Smooth muscle cell (in vitro differentiated cells): Measurements from ENCODE around the gene P3H2. TPM values are rescaled to one million over a fixed set of nuclear protein-coding genes. Genes with fewer than 3 reads are reported as not detected.
A peak's percentile ranks its signal among the peaks of the same experiment; 100 is the strongest.

Experiments
- DNase-seq: peaks from one replicate; lab custom pipeline; 2025; ENCODE audit not compliant: unreplicated experiment; lab: John Stamatoyannopoulos, UW
- H2AFZ ChIP-seq: fragments of 200-600 bp; sonication (generic); 2 replicates; pipeline ENCODE4 v1.6.0; 2016; ENCODE audit warnings: antibody characterized with exemption, low read depth, mild to moderate bottlenecking
- H3F3A ChIP-seq: fragments of 200-600 bp; sonication (generic); 2 replicates; pipeline ENCODE4 v1.6.0; 2017; ENCODE audit warnings: antibody characterized with exemption, low read depth
- H3K27ac ChIP-seq: fragments of 200-600 bp; sonication (generic); 2 replicates; pipeline ENCODE4 v1.5.1; 2016; ENCODE audit warnings: low read depth, mild to moderate bottlenecking
- H3K27me3 ChIP-seq: fragments of 200-600 bp; sonication (generic); 2 replicates; pipeline ENCODE4 v1.6.1; 2016; ENCODE audit warnings: low read depth, mild to moderate bottlenecking
- H3K36me3 ChIP-seq: fragments of 200-600 bp; sonication (generic); 2 replicates; pipeline ENCODE4 v1.5.1; 2016; ENCODE audit warnings: low read depth
- H3K4me1 ChIP-seq: fragments of 200-600 bp; sonication (generic); 2 replicates; pipeline ENCODE4 v1.5.1; 2016; ENCODE audit warnings: low read depth
- H3K4me2 ChIP-seq: fragments of 200-600 bp; sonication (generic); 2 replicates; pipeline ENCODE4 v1.6.0; 2016; ENCODE audit warnings: mild to moderate bottlenecking
- H3K4me3 ChIP-seq: fragments of 200-600 bp; sonication (generic); 2 replicates; pipeline ENCODE4 v1.5.1; 2016; ENCODE audit warnings: mild to moderate bottlenecking
- H3K79me2 ChIP-seq: fragments of 200-600 bp; sonication (generic); 2 replicates; pipeline ENCODE4 v1.6.0; 2016; ENCODE audit warnings: low read depth, mild to moderate bottlenecking
- H3K9ac ChIP-seq: fragments of 200-600 bp; sonication (generic); 2 replicates; pipeline ENCODE4 v1.6.0; 2016; ENCODE audit warnings: low read depth
- H3K9me3 ChIP-seq: fragments of 200-600 bp; sonication (generic); replicated peaks from 2 replicates; pipeline ENCODE4 v1.5.1; 2016; ENCODE audit warnings: low read depth
- H4K20me1 ChIP-seq: fragments of 200-600 bp; sonication (generic); 2 replicates; pipeline ENCODE4 v1.6.0; 2016; ENCODE audit warnings: low read depth
- CTCF ChIP-seq: fragments of 200-600 bp; sonication (generic); IDR thresholded peaks from 2 replicates; pipeline ENCODE4 v1.5.1; 2017; ENCODE audit warnings: borderline replicate concordance, mild to moderate bottlenecking, antibody characterized with exemption; ENCODE audit not compliant: insufficient read depth, poor library complexity, severe bottlenecking
- WGBS: methylation state at CpG from one replicate; pipeline ENCODE4 v1.1.7; 2016; ENCODE audit warnings: low lambda C conversion rate; 5-methylcytosine and 5-hydroxymethylcytosine counted together
- polyA plus RNA-seq: library from polyadenylated mRNA; unstranded; fragments of >200 nt; fragmentation: Nextera tagmentation; extraction: Ambion mirVana; gene quantifications from 2 replicates; pipeline ENCODE4 v1.2.1, GENCODE V29; 2016
- total RNA-seq: library from RNA; depleted of rRNA; stranded (reverse); fragments of >200 nt; gene quantifications from 2 replicates; pipeline ENCODE4 v1.2.3, GENCODE V29; 2014

Gene P3H2
- total and polyA plus RNA-seq, 2 experiments from 2014 or later = 6.5 to 27.3 TPM

- no peaks in the 10 kb centered on the region for H3K9me3 ChIP-seq
- no peaks in the 10 kb centered on the region for H3F3A ChIP-seq
- H3K27ac ChIP-seq = no peak overlapping the region
- DNase-seq = no peak
- no peak overlapping the region for H2AFZ ChIP-seq
- TF ChIP-seq CTCF = no peak
- no peaks in the 10 kb centered on the region for H4K20me1 ChIP-seq
- no peaks in the 10 kb centered on the region for H3K27me3 ChIP-seq
- no peak overlapping the region for H3K4me2 ChIP-seq
- no peak overlapping the region for H3K9ac ChIP-seq
- H3K4me1 ChIP-seq = no peaks in the 10 kb centered on the region
- no peak overlapping the region for H3K4me3 ChIP-seq
- H3K36me3 ChIP-seq = no peaks in the 10 kb centered on the region
- no peaks in the 10 kb centered on the region for H3K79me2 ChIP-seq
Observed at GRCh38 chr3:189948724-189949045, 172.0 kb downstream of the P3H2 start.

- H3K9me3 ChIP-seq = no peaks in the 10 kb centered on the region
- H3K27me3 ChIP-seq = no peaks in the 10 kb centered on the region
- H3K9ac ChIP-seq = no peak overlapping the region
- TF ChIP-seq CTCF = peak; percentile 73
- H2AFZ ChIP-seq = no peak overlapping the region
- H3K27ac ChIP-seq = peak overlapping the region; percentile 25
- no peak for DNase-seq
- WGBS = 49% methylated on average over 6 of the region's 6 CpGs
- H3K79me2 ChIP-seq = no peaks in the 10 kb centered on the region
- H3K4me2 ChIP-seq = no peak overlapping the region
- H3F3A ChIP-seq = no peaks in the 10 kb centered on the region
- H4K20me1 ChIP-seq = no peaks in the 10 kb centered on the region
- H3K36me3 ChIP-seq = no peaks in the 10 kb centered on the region
- no peak overlapping the region for H3K4me3 ChIP-seq
- H3K4me1 ChIP-seq = no peaks in the 10 kb centered on the region
Observed at GRCh38 chr3:189947948-189948723, 172.6 kb downstream of the P3H2 start.

GRCh38 chr3:189947068-189947467, 173.6 kb downstream of the P3H2 start:
- WGBS = 67% methylated on average over 4 of the region's 4 CpGs
- Histone ChIP-seq H3K79me2 (no peaks in the 10 kb centered on the region), H3K27ac (peak overlapping the region; percentile 25), H3K4me3 (no peak overlapping the region), H4K20me1 (no peaks in the 10 kb centered on the region), H2AFZ (no peak overlapping the region), H3K27me3 (no peaks in the 10 kb centered on the region), H3K9ac (no peak overlapping the region), H3K9me3 (no peaks in the 10 kb centered on the region), H3K4me2 (no peak overlapping the region), H3K36me3 (no peaks in the 10 kb centered on the region), H3K4me1 (no peaks in the 10 kb centered on the region), H3F3A (no peaks in the 10 kb centered on the region)
- no peak for DNase-seq
- TF ChIP-seq CTCF = no peak
